IMR-90 (cell line): Measurements from ENCODE around the gene ELF2. TPM values are rescaled to one million over a fixed set of nuclear protein-coding genes. Genes with fewer than 3 reads are reported as not detected.

Experiments used
- ATAC-seq: fragments of 200-7000 bp; cut with Tn5 transposase; 2 replicates; pipeline ENCODE4 v1.9.1; 2020; ENCODE audit warnings: low read depth, mild to moderate bottlenecking, moderate library complexity
- BruUV-seq: library from RNA; stranded (reverse); fragments of 400-500 nt; replicated peaks from 2 replicates; lab custom pipeline; 2021; lab: Mats Ljungman, UMichigan
- CTCF ChIA-PET: fragments of 300-600 bp; formaldehyde crosslinking; extraction: SDS; loops from one replicate; lab custom pipeline; 2021; ENCODE audit warnings: antibody characterized with exemption; lab: Yijun Ruan, JAX
- POLR2A ChIA-PET: fragments of 300-600 bp; sonication (Branson Sonifier 250); formaldehyde crosslinking; loops from one replicate; lab custom pipeline; 2022; ENCODE audit warnings: antibody characterized with exemption; ENCODE audit not compliant: unreplicated experiment; lab: Charles Lee
- DNase-seq: peaks from one replicate; pipeline ENCODE4 v3.0.0; 2013
- H2AFZ ChIP-seq: replicated peaks from 2 replicates; pipeline ENCODE3; 2013; ENCODE audit warnings: low read length, mild to moderate bottlenecking; ENCODE audit not compliant: poor library complexity
- H2AK5ac ChIP-seq: 2 replicates; pipeline ENCODE4 v1.6.1; 2013; ENCODE audit warnings: low read depth, low read length, inconsistent platforms
- H2AK9ac ChIP-seq: replicated peaks from 2 replicates; pipeline ENCODE3; 2013; ENCODE audit warnings: mild to moderate bottlenecking, low read depth, low read length, moderate library complexity; ENCODE audit not compliant: poor library complexity
- H2BK120ac ChIP-seq: 2 replicates; pipeline ENCODE4 v1.6.1; 2013; ENCODE audit warnings: low read depth, low read length, inconsistent platforms
- H2BK15ac ChIP-seq: 3 replicates; pipeline ENCODE4 v1.6.1; 2013; ENCODE audit warnings: low read depth, low read length, inconsistent platforms
- H2BK20ac ChIP-seq: 2 replicates; pipeline ENCODE4 v1.6.1; 2013; ENCODE audit warnings: low read depth, mild to moderate bottlenecking, inconsistent platforms, low read length, moderate library complexity
- H2BK5ac ChIP-seq: 2 replicates; pipeline ENCODE4 v1.6.1; 2013; ENCODE audit warnings: mild to moderate bottlenecking, low read depth, low read length, inconsistent platforms; ENCODE audit not compliant: poor library complexity, severe bottlenecking
- H3K14ac ChIP-seq: replicated peaks from 2 replicates; pipeline ENCODE4 v1.6.1; 2013; ENCODE audit warnings: low read depth, low read length, inconsistent platforms
- H3K18ac ChIP-seq: 2 replicates; pipeline ENCODE4 v1.6.1; 2013; ENCODE audit warnings: low read depth, low read length, control low read depth
- H3K23ac ChIP-seq: 2 replicates; pipeline ENCODE4 v1.6.1; 2013; ENCODE audit warnings: low read depth, low read length, inconsistent platforms
- H3K27ac ChIP-seq: 2 replicates; pipeline ENCODE4 v1.5.1; 2013; ENCODE audit warnings: mild to moderate bottlenecking, control low read depth, low read length; ENCODE audit not compliant: insufficient read depth
- H3K27me3 ChIP-seq: 2 replicates; pipeline ENCODE4 v1.6.1; 2013; ENCODE audit warnings: low read length; ENCODE audit not compliant: control insufficient read depth, insufficient read depth
- H3K36me3 ChIP-seq: 2 replicates; pipeline ENCODE4 v1.6.1; 2013; ENCODE audit warnings: low read length, mixed read lengths; ENCODE audit not compliant: control insufficient read depth, insufficient read depth
- H3K4ac ChIP-seq: 2 replicates; pipeline ENCODE4 v1.6.1; 2013; ENCODE audit warnings: low read depth, low read length, inconsistent platforms
- H3K4me1 ChIP-seq: 2 replicates; pipeline ENCODE4 v1.6.1; 2013; ENCODE audit warnings: low read length, mixed read lengths; ENCODE audit not compliant: control insufficient read depth, insufficient read depth
- H3K4me2 ChIP-seq: 2 replicates; pipeline ENCODE4 v1.6.1; 2013; ENCODE audit warnings: low read depth, mild to moderate bottlenecking, control low read depth, low read length, moderate library complexity
- H3K4me3 ChIP-seq: 2 replicates; pipeline ENCODE4 v1.5.1; 2013; ENCODE audit warnings: low read depth, mild to moderate bottlenecking, control low read depth, low read length, moderate library complexity; ENCODE audit not compliant: insufficient read depth
- H3K56ac ChIP-seq: 2 replicates; pipeline ENCODE4 v1.6.1; 2013; ENCODE audit warnings: low read length, inconsistent platforms; ENCODE audit not compliant: insufficient read depth; ENCODE audit errors: extremely low read depth
- H3K79me1 ChIP-seq, 2 experiments: 2 replicates each; pipeline ENCODE4 v1.6.1; 2013; ENCODE audit warnings: low read length in 2 of 2, inconsistent platforms in 1 of 2, low read depth in 1 of 2
- H3K9ac ChIP-seq: 2 replicates; pipeline ENCODE4 v1.6.1; 2013; ENCODE audit warnings: low read depth, low read length, control low read depth
- H3K9me1 ChIP-seq: 2 replicates; pipeline ENCODE4 v1.6.1; 2013; ENCODE audit warnings: low read length, inconsistent platforms; ENCODE audit not compliant: insufficient read depth
- H3K9me3 ChIP-seq: 2 replicates; pipeline ENCODE4 v1.6.1; 2013; ENCODE audit warnings: low read length; ENCODE audit not compliant: control insufficient read depth, insufficient read depth
- H4K20me1 ChIP-seq: 2 replicates; pipeline ENCODE4 v1.6.1; 2013; ENCODE audit warnings: low read length, inconsistent platforms; ENCODE audit not compliant: insufficient read depth
- H4K5ac ChIP-seq: 2 replicates; pipeline ENCODE4 v1.6.1; 2013; ENCODE audit warnings: mild to moderate bottlenecking, low read depth, low read length, control low read depth
- H4K8ac ChIP-seq, 2 experiments: 2 replicates each; pipeline ENCODE4 v1.6.1; 2013; ENCODE audit warnings: low read depth in 2 of 2, low read length in 2 of 2, control low read depth in 1 of 2, inconsistent platforms in 1 of 2
- H4K91ac ChIP-seq: 2 replicates; pipeline ENCODE4 v1.6.1; 2013; ENCODE audit warnings: low read depth, low read length, inconsistent platforms; ENCODE audit not compliant: insufficient read depth
- BHLHE40 ChIP-seq: fragments of 150-350 bp; IDR thresholded peaks from 2 replicates; pipeline ENCODE4 v1.6.1; 2016; ENCODE audit warnings: mild to moderate bottlenecking, low read depth, low read length
- CEBPB ChIP-seq: IDR thresholded peaks from 2 replicates; pipeline ENCODE4 v1.6.1; 2012; ENCODE audit warnings: low read depth, low read length, improper control_type of control experiment
- CHD1 ChIP-seq: IDR thresholded peaks from 2 replicates; pipeline ENCODE4 v1.6.1; 2012; ENCODE audit warnings: low read depth, low read length, improper control_type of control experiment
- ELK1 ChIP-seq: fragments of 150-350 bp; IDR thresholded peaks from 2 replicates; pipeline ENCODE4 v1.6.1; 2016; ENCODE audit warnings: low read depth, mild to moderate bottlenecking, low read length, moderate library complexity, borderline replicate concordance
- FOS ChIP-seq: fragments of 150-350 bp; IDR thresholded peaks from 2 replicates; pipeline ENCODE4 v1.6.1; 2016; ENCODE audit warnings: low read depth, low read length
- MAFK ChIP-seq: IDR thresholded peaks from 2 replicates; pipeline ENCODE4 v1.6.1; 2012; ENCODE audit warnings: low read depth, low read length, improper control_type of control experiment
- MAZ ChIP-seq: IDR thresholded peaks from 2 replicates; pipeline ENCODE4 v1.6.1; 2012; ENCODE audit warnings: low read depth, mild to moderate bottlenecking, low read length, improper control_type of control experiment, moderate library complexity, borderline replicate concordance
- MXI1 ChIP-seq: IDR thresholded peaks from 2 replicates; pipeline ENCODE4 v1.6.1; 2012; ENCODE audit warnings: low read depth, mild to moderate bottlenecking, low read length, moderate library complexity, borderline replicate concordance
- NFE2L2 ChIP-seq: fragments of 150-350 bp; IDR thresholded peaks from 2 replicates; pipeline ENCODE4 v1.6.1; 2016; ENCODE audit warnings: low read depth, mild to moderate bottlenecking, low read length
- POLR2A ChIP-seq: IDR thresholded peaks from 2 replicates; pipeline ENCODE4 v1.6.1; 2012; ENCODE audit warnings: mild to moderate bottlenecking, low read depth, low read length
- RAD21 ChIP-seq: IDR thresholded peaks from 2 replicates; pipeline ENCODE4 v1.6.1; 2012; ENCODE audit warnings: low read length, improper control_type of control experiment
- RCOR1 ChIP-seq: IDR thresholded peaks from 2 replicates; pipeline ENCODE4 v1.6.1; 2012; ENCODE audit warnings: mild to moderate bottlenecking, low read length, improper control_type of control experiment; ENCODE audit not compliant: insufficient replicate concordance
- RFX5 ChIP-seq: IDR thresholded peaks from 2 replicates; pipeline ENCODE4 v1.8.0; 2012; ENCODE audit warnings: low read depth, mild to moderate bottlenecking, low read length, moderate library complexity
- SMC3 ChIP-seq: fragments of 150-350 bp; IDR thresholded peaks from 2 replicates; pipeline ENCODE4 v1.6.1; 2016; ENCODE audit warnings: low read depth, mild to moderate bottlenecking, antibody characterized with exemption, low read length, moderate library complexity
- USF2 ChIP-seq: fragments of 150-350 bp; IDR thresholded peaks from 2 replicates; pipeline ENCODE4 v1.6.1; 2017; ENCODE audit warnings: mild to moderate bottlenecking, antibody characterized with exemption, low read length, low read depth
- WGBS, 2 experiments: methylation state at CpG; one replicate each; pipeline versions ENCODE4 v1.1.5 to v1.1.7; 2013; ENCODE audit warnings: missing lambda C conversion rate in 2 of 2; ENCODE audit not compliant: insufficient read length in 1 of 2; ENCODE audit errors: extremely low coverage in 2 of 2; 5-methylcytosine and 5-hydroxymethylcytosine counted together
- dilution Hi-C: fragments of 300-500 bp; cut with HindIII; formaldehyde crosslinking; loops from one replicate; pipeline ENCODE4 v1.14.3; 2018; ENCODE audit warnings: low sequenced_read_pairs; ENCODE audit not compliant: unreplicated experiment
- in situ Hi-C: fragments of 300-500 bp; cut with MboI; formaldehyde crosslinking; loops from 3 replicates; pipeline ENCODE4 v1.14.3; 2019; ENCODE audit warnings: low sequenced_read_pairs, inconsistent platforms, mixed read lengths
- intact Hi-C: fragments of 100-400 bp; cut with micrococcal nuclease; formaldehyde crosslinking; loops from 2 replicates; pipeline ENCODE4 v1.10.0; 2022
- polyA plus RNA-seq, 3 experiments: library from polyadenylated mRNA; depleted of rRNA; stranded (reverse); fragments of >200 nt; gene quantifications; 2 replicates each; pipeline ENCODE4 v1.2.3, GENCODE V29; 2012; ENCODE audit warnings: low replicate concordance in 1 of 3
- total RNA-seq: library from RNA; depleted of rRNA; stranded (reverse); fragments of >200 nt; gene quantifications from 2 replicates; pipeline ENCODE4 v1.2.3, GENCODE V29; 2012
- TF ChIP-seq, protein P1 (sequence below): conservative IDR thresholded peaks from 2 replicates; pipeline ENCODE4 v1.5.1; 2012; ENCODE audit warnings: mild to moderate bottlenecking, low read depth, low read length, improper control_type of control experiment

The ELF2 gene
- total and polyA plus RNA-seq, 2 of the 4 experiments (the other 2 are of a cell fraction) = 14.5 to 42.3 TPM

DNA sequence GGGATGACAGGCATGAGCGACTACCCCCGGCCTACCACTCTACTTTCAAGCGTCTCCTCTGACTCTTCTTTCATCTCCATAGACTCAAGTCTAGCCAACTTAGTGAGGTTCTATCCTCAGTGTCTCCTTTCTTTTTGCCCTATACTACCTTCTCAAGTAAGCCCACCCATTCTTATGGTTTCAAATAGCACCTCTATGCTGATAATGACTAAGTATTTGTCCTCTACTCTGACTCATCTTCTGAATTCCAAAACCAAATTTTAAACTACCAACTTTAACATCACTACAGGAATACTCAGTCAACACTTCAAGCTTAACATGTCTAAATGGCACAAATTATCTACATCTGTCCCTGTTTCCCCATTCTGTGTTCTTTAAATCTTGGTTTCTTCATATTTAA lies 47.8 kb downstream of the ELF2 start:
- Histone ChIP-seq H2AFZ (no peak overlapping the region), H4K8ac (no peak overlapping the region), H3K4me2 (no peak overlapping the region), H2AK5ac (no peak overlapping the region), H3K18ac (no peak overlapping the region), H3K56ac (no peak overlapping the region), H2BK20ac (no peak overlapping the region), H3K14ac (no peak overlapping the region), H3K79me1 (peaks cover 0 to 2% of the 10 kb centered on the region in 2 experiments; a peak in 1 of 4 replicates), H3K4me1 (no peaks in the 10 kb centered on the region), H4K20me1 (no peaks in the 10 kb centered on the region), H3K27me3 (no peaks in the 10 kb centered on the region), H2AK9ac (no peak overlapping the region), H4K5ac (no peak overlapping the region), H3K23ac (no peak overlapping the region), H2BK120ac (no peak overlapping the region), H3K9me1 (0 out of 2 replicates have a peak, but pooled peaks cover 3% of the 10 kb centered on the region), H3K9ac (no peak overlapping the region), H3K9me3 (no peaks in the 10 kb centered on the region), H3K4ac (no peak overlapping the region), H2BK15ac (no peak overlapping the region), H3K36me3 (peaks cover 3% of the 10 kb centered on the region; the same call in 1 of the 2 replicates), H3K27ac (no peak overlapping the region), H3K4me3 (no peak overlapping the region), H2BK5ac (no peak overlapping the region), H4K91ac (no peak overlapping the region)
- POLR2A ChIA-PET = no interaction called here
- intact Hi-C loops (no loop called here), in situ Hi-C loops (no loop called here), dilution Hi-C loops (no loop called here)
- ATAC-seq (peak; percentile 53; the same call in 1 of the 2 replicates), DNase-seq (peak; percentile 19)
- 94% methylated on average over 3 of the region's 3 CpGs; no CpG with 5 or more reads in 1 of the 2 experiments for WGBS, 2 experiments
- TF ChIP-seq BHLHE40 = no peak
- TF ChIP-seq, protein P1, sequence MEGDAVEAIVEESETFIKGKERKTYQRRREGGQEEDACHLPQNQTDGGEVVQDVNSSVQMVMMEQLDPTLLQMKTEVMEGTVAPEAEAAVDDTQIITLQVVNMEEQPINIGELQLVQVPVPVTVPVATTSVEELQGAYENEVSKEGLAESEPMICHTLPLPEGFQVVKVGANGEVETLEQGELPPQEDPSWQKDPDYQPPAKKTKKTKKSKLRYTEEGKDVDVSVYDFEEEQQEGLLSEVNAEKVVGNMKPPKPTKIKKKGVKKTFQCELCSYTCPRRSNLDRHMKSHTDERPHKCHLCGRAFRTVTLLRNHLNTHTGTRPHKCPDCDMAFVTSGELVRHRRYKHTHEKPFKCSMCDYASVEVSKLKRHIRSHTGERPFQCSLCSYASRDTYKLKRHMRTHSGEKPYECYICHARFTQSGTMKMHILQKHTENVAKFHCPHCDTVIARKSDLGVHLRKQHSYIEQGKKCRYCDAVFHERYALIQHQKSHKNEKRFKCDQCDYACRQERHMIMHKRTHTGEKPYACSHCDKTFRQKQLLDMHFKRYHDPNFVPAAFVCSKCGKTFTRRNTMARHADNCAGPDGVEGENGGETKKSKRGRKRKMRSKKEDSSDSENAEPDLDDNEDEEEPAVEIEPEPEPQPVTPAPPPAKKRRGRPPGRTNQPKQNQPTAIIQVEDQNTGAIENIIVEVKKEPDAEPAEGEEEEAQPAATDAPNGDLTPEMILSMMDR = no peak
- TF ChIP-seq MXI1 = no peak
- no peak for TF ChIP-seq CEBPB
- no peak for TF ChIP-seq CHD1
- no peak for TF ChIP-seq RCOR1
- TF ChIP-seq NFE2L2 = no peak
- no peak for TF ChIP-seq USF2
- TF ChIP-seq RAD21 = no peak
- TF ChIP-seq RFX5 = no peak
- TF ChIP-seq POLR2A = no peak
- no peak for TF ChIP-seq MAFK
- no peak for TF ChIP-seq SMC3
- TF ChIP-seq MAZ = no peak
- TF ChIP-seq ELK1 = no peak
- TF ChIP-seq FOS = no peak
- CTCF ChIA-PET = no interaction called here
- no TSS peak for BruUV-seq
